HG03139 (cell line): Measurements from ENCODE around the gene DPPA4.
"Not testable (repeated sequence)": the region's sequence is repeated elsewhere in the genome, so short reads cannot be mapped to it uniquely, and the experiment has no call there.

Source experiments
- ATAC-seq: cut with Tn5 transposase; IDR thresholded peaks from one replicate; pipeline ENCODE4 v1.9.1; 2021; ENCODE audit not compliant: unreplicated experiment

The DPPA4 gene

GRCh38 chr3:109337393-109337792 is at the start of gene DPPA4:
Gene DPPA4 (minus strand): TSS chr3:109337546. CDS start chr3:109337517, 29 bp downstream.
- ATAC-seq = no peak

GRCh38 chr3:109385442-109386318 is 48.3 kb upstream of the DPPA4 start:
- ATAC-seq = no peak

- no peak for ATAC-seq
Measured at GRCh38 chr3:109384164-109384563, 46.8 kb upstream of the DPPA4 start.

- no peak for ATAC-seq
Measured at GRCh38 chr3:109382588-109382987, 45.2 kb upstream of the DPPA4 start.

GRCh38 chr3:109375975-109376374 is 38.6 kb upstream of the DPPA4 start:
- no peak for ATAC-seq

GRCh38 chr3:109374434-109374833 is 37.1 kb upstream of the DPPA4 start:
- ATAC-seq = not testable (repeated sequence)

GRCh38 chr3:109373933-109374332 is 36.6 kb upstream of the DPPA4 start:
- ATAC-seq = no peak

- ATAC-seq = no peak
Measured at GRCh38 chr3:109372639-109373038, 35.3 kb upstream of the DPPA4 start.

GRCh38 chr3:109369510-109369909 is 32.2 kb upstream of the DPPA4 start:
- no peak for ATAC-seq

- ATAC-seq = no peak
Measured at GRCh38 chr3:109364088-109364487, 26.7 kb upstream of the DPPA4 start.

- no peak for ATAC-seq
Measured at GRCh38 chr3:109363634-109364033, 26.3 kb upstream of the DPPA4 start.

GRCh38 chr3:109362823-109363222 is 25.5 kb upstream of the DPPA4 start:
- no peak for ATAC-seq

GRCh38 chr3:109358809-109359208 is 21.5 kb upstream of the DPPA4 start:
- ATAC-seq = not testable (repeated sequence)

- ATAC-seq = no peak
Measured at GRCh38 chr3:109356442-109357155, 19.3 kb upstream of the DPPA4 start.

- ATAC-seq = no peak
Measured at GRCh38 chr3:109355625-109356441, 18.5 kb upstream of the DPPA4 start.

GRCh38 chr3:109353057-109353456 is 15.7 kb upstream of the DPPA4 start:
- ATAC-seq = no peak

GRCh38 chr3:109351231-109351630 is 13.9 kb upstream of the DPPA4 start:
- ATAC-seq = no peak

GRCh38 chr3:109346770-109347295 is 9.5 kb upstream of the DPPA4 start:
- no peak for ATAC-seq

GRCh38 chr3:109346099-109346498 is 8.8 kb upstream of the DPPA4 start:
- ATAC-seq = no peak

- no peak for ATAC-seq
Measured at GRCh38 chr3:109339714-109340648, 2.6 kb upstream of the DPPA4 start.
